T-helper 9 cell (primary cell): ENCODE results near the gene GABRA4.

Source experiments
- DNase-seq: peaks from one replicate; pipeline ENCODE4 v3.0.0-alpha.2; 2020

GABRA4 gene

GRCh38 chr4:46924789-46925529 lies 68.4 kb downstream of the GABRA4 start:
- DNase-seq, result no peak

- DNase-seq, result no peak
Observed at GRCh38 chr4:46922205-46922604, 71.2 kb downstream of the GABRA4 start.

- no peak for DNase-seq
Observed at GRCh38 chr4:46909078-46909477, 84.3 kb downstream of the GABRA4 start, which contains the start of gene COX7B2. Gene COX7B2, minus strand, starts transcription at chr4:46909245. Its CDS starts 174,053 bp downstream, at chr4:46735192.

- no peak for DNase-seq
Observed at GRCh38 chr4:46908148-46908547, 85.2 kb downstream of the GABRA4 start.

- no peak for DNase-seq
Observed at GRCh38 chr4:46900082-46900481, 93.3 kb downstream of the GABRA4 start.

GRCh38 chr4:46894826-46895225 lies 98.6 kb downstream of the GABRA4 start:
- DNase-seq, result no peak

- DNase-seq, result no peak
Observed at GRCh38 chr4:46890056-46890455, 103.3 kb downstream of the GABRA4 start.

GRCh38 chr4:46889410-46889809 lies 104.0 kb downstream of the GABRA4 start:
- no peak for DNase-seq

- DNase-seq, result no peak
Observed at GRCh38 chr4:46886711-46887110, 106.7 kb downstream of the GABRA4 start.

- DNase-seq, result no peak
Observed at GRCh38 chr4:46878641-46879040, 114.7 kb downstream of the GABRA4 start.

- no peak for DNase-seq
Observed at GRCh38 chr4:46874811-46875210, 118.6 kb downstream of the GABRA4 start.

GRCh38 chr4:46870411-46870810 lies 123.0 kb downstream of the GABRA4 start:
- DNase-seq, result no peak
